ENCODE results near the gene NAPG.

The NAPG gene

DNA sequence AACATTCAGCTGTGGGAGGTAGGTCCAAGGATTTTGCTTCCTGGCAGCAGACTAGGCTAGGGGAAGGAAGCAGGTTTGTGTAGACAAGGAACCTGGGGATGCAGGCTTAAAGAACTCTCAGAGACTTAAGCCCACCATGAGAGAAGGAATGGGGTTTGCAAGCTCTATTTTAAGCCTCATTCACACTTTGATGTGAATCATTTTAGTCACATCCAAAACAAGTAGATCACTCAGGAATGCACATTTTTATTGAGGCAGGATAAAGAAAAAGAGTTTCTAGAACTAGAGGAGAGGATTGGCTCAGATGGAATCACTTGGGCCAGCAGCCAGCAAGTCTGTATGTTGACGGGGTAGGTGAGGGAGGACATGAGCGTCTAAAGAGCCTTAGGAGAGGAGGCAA, 3.3 kb upstream of the NAPG start:
- peaks cover 12 to 39% (median 34%) of the 10 kb centered on the region in 5 donors for H3K4me1 ChIP-seq (ENCODE audit: control insufficient read depth in 5 of 5, insufficient read depth in 5 of 5, low read length in 5 of 5)

DNA sequence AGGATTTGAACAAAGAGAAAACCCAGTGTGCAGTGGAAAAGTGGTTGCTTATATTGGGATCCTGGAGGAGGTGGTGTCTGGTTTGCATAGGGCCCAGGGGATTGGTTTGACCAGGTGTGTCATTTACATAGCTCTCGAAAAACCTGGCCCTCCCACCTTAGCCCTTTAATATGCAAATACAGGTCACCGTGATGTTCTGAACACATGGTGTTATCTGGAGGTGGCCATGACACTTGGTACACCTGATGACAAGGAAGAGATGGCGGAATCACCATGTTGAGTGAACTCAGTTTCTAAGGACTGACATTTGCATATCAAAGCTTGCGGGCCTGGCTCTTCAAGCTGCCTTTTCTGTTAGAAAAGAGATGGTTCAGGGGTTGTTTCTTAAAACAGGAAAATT, 2.3 kb upstream of the NAPG start:
- no peaks in the 10 kb centered on the region for H3K36me3 ChIP-seq (ENCODE audit: control insufficient read depth in 5 of 5, insufficient read depth in 5 of 5, low read length in 5 of 5)

More for the DNA sequence above, 3.3 kb upstream of the NAPG start:
- Histone ChIP-seq H3K9ac (ENCODE audit: low read length in 5 of 5) (no peak overlapping the region), H3K27ac (ENCODE audit: low read depth, low read length) (no peak overlapping the region), H3K27me3 (ENCODE audit: control insufficient read depth in 5 of 5, insufficient read depth in 4 of 5, low read length in 5 of 5) (peaks cover 0 to 3% (median 0%) of the 10 kb centered on the region in 5 donors), H3K9me3 (ENCODE audit: control insufficient read depth in 5 of 5, low read length in 5 of 5) (peaks cover 0 to under 1% (median 0%) of the 10 kb centered on the region in 5 donors), H3K36me3 (ENCODE audit: control insufficient read depth in 5 of 5, insufficient read depth in 5 of 5, low read length in 5 of 5) (no peaks in the 10 kb centered on the region), H3K4me3 (ENCODE audit: low read depth in 1 of 5, low read length in 5 of 5) (no peak overlapping the region)

DNA sequence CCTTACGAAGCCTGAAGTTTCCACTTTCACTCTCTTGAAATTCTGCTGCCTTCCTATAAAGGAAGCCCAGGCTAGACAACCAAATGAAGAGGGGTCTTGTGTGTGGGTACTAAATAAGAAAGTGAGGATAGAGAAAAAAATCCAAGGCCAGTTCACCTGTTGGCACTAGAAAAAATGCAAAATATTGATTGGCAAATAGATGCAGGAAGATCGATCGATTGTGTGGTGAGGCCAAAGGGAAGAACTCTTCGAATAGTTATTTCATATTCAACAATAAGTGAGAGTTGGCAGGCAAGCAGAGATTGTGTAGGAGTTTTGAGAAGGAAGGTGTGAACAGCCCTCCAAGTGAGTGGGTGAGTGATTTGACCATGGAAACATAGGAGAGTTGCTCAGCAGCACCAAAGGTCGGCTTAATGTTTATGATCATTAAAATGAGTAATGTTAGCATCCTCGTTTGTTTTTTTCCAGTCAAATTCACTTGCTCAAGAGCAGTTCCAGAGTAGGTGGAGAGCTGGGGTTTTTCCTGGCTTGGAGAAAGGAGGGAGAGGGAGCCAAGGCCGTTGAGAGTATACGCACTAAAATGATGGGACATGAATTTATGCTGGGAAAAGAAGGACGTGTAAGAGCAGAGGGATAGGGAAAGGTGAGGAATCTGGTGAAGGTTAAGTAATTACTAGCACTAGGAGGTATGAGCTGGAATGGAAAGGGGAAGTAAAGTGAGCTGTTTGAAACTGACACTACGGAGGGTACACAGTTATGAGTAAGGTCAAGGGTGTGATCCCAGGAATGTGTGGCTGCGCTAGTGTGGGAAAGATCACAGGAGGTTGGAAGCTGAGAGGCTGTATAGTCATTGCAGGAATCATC, 1.1 kb upstream of the NAPG start:
- H3K4me1 ChIP-seq (ENCODE audit: control insufficient read depth in 5 of 5, insufficient read depth in 5 of 5, low read length in 5 of 5): peaks cover 9 to 33% (median 23%) of the 10 kb centered on the region in 5 donors
- no peak overlapping the region for H3K27ac ChIP-seq (ENCODE audit: low read depth, low read length)
- H3K27me3 ChIP-seq (ENCODE audit: control insufficient read depth in 5 of 5, insufficient read depth in 4 of 5, low read length in 5 of 5): peaks cover 0 to 3% (median 0%) of the 10 kb centered on the region in 5 donors
- H3K36me3 ChIP-seq (ENCODE audit: control insufficient read depth in 5 of 5, insufficient read depth in 5 of 5, low read length in 5 of 5): no peaks in the 10 kb centered on the region
- H3K4me3 ChIP-seq (ENCODE audit: low read depth in 1 of 5, low read length in 5 of 5): peak overlapping the region in 4 of 5 donors; percentile 83 to 92 (median 90)
- no peaks in the 10 kb centered on the region for H3K9me3 ChIP-seq (ENCODE audit: control insufficient read depth in 5 of 5, low read length in 5 of 5)
- H3K9ac ChIP-seq (ENCODE audit: low read length in 5 of 5): no peak overlapping the region

More for the DNA sequence above, 2.3 kb upstream of the NAPG start:
- no peak overlapping the region for H3K4me3 ChIP-seq (ENCODE audit: low read depth in 1 of 5, low read length in 5 of 5)
- peaks cover 11 to 44% (median 34%) of the 10 kb centered on the region in 5 donors for H3K4me1 ChIP-seq (ENCODE audit: control insufficient read depth in 5 of 5, insufficient read depth in 5 of 5, low read length in 5 of 5)
- peaks cover 0 to 3% (median 0%) of the 10 kb centered on the region in 5 donors for H3K27me3 ChIP-seq (ENCODE audit: control insufficient read depth in 5 of 5, insufficient read depth in 4 of 5, low read length in 5 of 5)
- H3K27ac ChIP-seq (ENCODE audit: low read depth, low read length): no peak overlapping the region
- no peaks in the 10 kb centered on the region for H3K9me3 ChIP-seq (ENCODE audit: control insufficient read depth in 5 of 5, low read length in 5 of 5)
- no peak overlapping the region for H3K9ac ChIP-seq (ENCODE audit: low read length in 5 of 5)

DNA sequence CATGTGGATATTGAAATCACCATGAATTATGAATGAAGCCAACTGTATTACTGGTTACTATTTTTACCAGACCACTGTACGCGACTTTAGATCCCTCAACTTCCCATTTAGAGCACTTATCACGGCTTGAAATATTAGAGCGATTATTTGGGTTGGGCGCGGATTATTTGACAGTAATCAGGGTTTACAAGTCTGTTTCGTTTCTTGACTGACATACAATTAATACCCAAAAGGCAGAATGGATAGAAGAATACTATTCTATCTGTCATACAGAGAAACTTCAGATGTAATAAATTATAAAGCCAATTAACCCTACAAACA, 496 bp upstream of the NAPG start:
- Histone ChIP-seq H3K9ac (ENCODE audit: low read length in 5 of 5) (peak overlapping the region in 2 of 5 donors; percentile 69 to 94), H3K4me3 (ENCODE audit: low read depth in 1 of 5, low read length in 5 of 5) (peak overlapping the region; percentile 69 to 92 (median 88)), H3K27me3 (ENCODE audit: control insufficient read depth in 5 of 5, insufficient read depth in 4 of 5, low read length in 5 of 5) (peaks cover 0 to 3% (median 0%) of the 10 kb centered on the region in 5 donors), H3K4me1 (ENCODE audit: control insufficient read depth in 5 of 5, insufficient read depth in 5 of 5, low read length in 5 of 5) (peaks cover 8 to 30% (median 25%) of the 10 kb centered on the region in 5 donors), H3K36me3 (ENCODE audit: control insufficient read depth in 5 of 5, insufficient read depth in 5 of 5, low read length in 5 of 5) (no peaks in the 10 kb centered on the region), H3K27ac (ENCODE audit: low read depth, low read length) (peak overlapping the region; percentile 82), H3K9me3 (ENCODE audit: control insufficient read depth in 5 of 5, low read length in 5 of 5) (no peaks in the 10 kb centered on the region)

DNA sequence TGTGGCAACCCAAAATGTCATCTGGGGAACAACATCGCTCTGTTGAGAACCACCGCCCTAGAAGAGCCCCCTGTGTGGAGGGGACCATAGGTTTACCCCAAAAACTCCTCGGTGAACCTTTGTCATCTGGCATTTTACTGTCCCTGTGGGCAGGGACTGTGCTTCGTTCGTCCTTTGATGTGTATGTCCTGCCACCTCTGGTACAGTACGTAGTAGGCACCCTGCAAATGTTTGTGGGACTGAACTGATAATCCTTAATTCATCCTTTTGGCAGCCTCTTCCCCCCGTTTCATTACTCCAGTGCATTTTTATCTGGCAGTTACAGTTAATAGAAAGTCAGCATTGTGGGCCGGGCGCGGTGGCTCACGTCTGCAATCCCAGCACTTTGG, 728 bp downstream of the NAPG start:
- Histone ChIP-seq H3K4me3 (ENCODE audit: low read depth in 1 of 5, low read length in 5 of 5) (peak overlapping the region; percentile 83 to 98 (median 91)), H3K9ac (ENCODE audit: low read length in 5 of 5) (peak overlapping the region; percentile 43 to 94 (median 86)), H3K27me3 (ENCODE audit: control insufficient read depth in 5 of 5, insufficient read depth in 4 of 5, low read length in 5 of 5) (peaks cover 0 to 3% (median 0%) of the 10 kb centered on the region in 5 donors), H3K9me3 (ENCODE audit: control insufficient read depth in 5 of 5, low read length in 5 of 5) (no peaks in the 10 kb centered on the region), H3K36me3 (ENCODE audit: control insufficient read depth in 5 of 5, insufficient read depth in 5 of 5, low read length in 5 of 5) (no peaks in the 10 kb centered on the region), H3K27ac (ENCODE audit: low read depth, low read length) (peak overlapping the region; percentile 82), H3K4me1 (ENCODE audit: control insufficient read depth in 5 of 5, insufficient read depth in 5 of 5, low read length in 5 of 5) (peaks cover 9 to 30% (median 25%) of the 10 kb centered on the region in 5 donors)

DNA sequence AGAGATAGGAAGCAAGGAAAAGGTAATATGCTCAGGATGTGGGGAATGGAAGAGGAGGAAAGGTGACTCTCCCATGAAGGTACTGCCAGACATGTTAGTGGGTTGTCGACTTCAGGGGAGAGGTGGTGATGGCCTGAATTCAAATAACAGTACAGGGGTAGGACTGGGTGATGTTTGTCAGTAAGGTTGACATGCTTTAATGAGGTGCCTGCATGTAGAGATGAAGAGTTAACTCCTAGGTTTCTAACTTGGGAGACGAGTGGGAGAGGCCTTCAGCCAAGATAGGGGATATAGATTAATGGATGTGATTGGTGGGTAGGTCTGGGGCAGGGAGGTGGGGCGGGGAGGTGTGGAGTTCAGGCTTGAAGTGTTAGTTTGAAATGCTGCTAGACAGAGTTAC, 2.6 kb downstream of the NAPG start:
- Histone ChIP-seq H3K9me3 (ENCODE audit: control insufficient read depth in 5 of 5, low read length in 5 of 5) (no peaks in the 10 kb centered on the region), H3K27me3 (ENCODE audit: control insufficient read depth in 5 of 5, insufficient read depth in 4 of 5, low read length in 5 of 5) (peaks cover 0 to 3% (median 0%) of the 10 kb centered on the region in 5 donors), H3K4me3 (ENCODE audit: low read depth in 1 of 5, low read length in 5 of 5) (no peak overlapping the region), H3K4me1 (ENCODE audit: control insufficient read depth in 5 of 5, insufficient read depth in 5 of 5, low read length in 5 of 5) (peaks cover 9 to 30% (median 26%) of the 10 kb centered on the region in 5 donors), H3K27ac (ENCODE audit: low read depth, low read length) (no peak overlapping the region), H3K9ac (ENCODE audit: low read length in 5 of 5) (peak overlapping the region in 1 of 5 donors; percentile 48), H3K36me3 (ENCODE audit: control insufficient read depth in 5 of 5, insufficient read depth in 5 of 5, low read length in 5 of 5) (no peaks in the 10 kb centered on the region)

DNA sequence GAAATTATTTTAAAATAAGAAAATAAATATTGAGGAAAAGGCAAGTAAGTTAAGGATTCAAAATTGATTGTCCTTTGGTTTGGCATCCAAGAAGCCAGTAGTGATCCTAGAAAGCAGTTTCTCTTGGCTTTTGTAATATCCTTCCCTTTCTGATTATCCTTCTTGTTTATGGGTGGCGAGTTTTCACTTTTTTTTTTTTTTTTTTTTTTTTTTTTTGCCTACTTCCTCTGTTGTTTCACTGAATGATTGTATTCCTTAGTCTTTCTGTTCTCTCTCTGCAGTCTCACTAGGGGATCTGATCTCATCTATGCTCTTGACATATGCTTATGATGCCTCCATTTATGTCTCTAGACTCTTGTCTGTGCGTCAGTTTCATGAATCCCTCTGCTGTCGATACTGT, 4.2 kb downstream of the NAPG start:
- Histone ChIP-seq H3K27ac (ENCODE audit: low read depth, low read length) (no peak overlapping the region), H3K4me3 (ENCODE audit: low read depth in 1 of 5, low read length in 5 of 5) (no peak overlapping the region), H3K9me3 (ENCODE audit: control insufficient read depth in 5 of 5, low read length in 5 of 5) (no peaks in the 10 kb centered on the region), H3K4me1 (ENCODE audit: control insufficient read depth in 5 of 5, insufficient read depth in 5 of 5, low read length in 5 of 5) (peaks cover 9 to 29% (median 25%) of the 10 kb centered on the region in 5 donors), H3K9ac (ENCODE audit: low read length in 5 of 5) (no peak overlapping the region), H3K36me3 (ENCODE audit: control insufficient read depth in 5 of 5, insufficient read depth in 5 of 5, low read length in 5 of 5) (peaks cover 0 to 6% (median 2%) of the 10 kb centered on the region in 5 donors), H3K27me3 (ENCODE audit: control insufficient read depth in 5 of 5, insufficient read depth in 4 of 5, low read length in 5 of 5) (peaks cover 0 to 3% (median 0%) of the 10 kb centered on the region in 5 donors)

DNA sequence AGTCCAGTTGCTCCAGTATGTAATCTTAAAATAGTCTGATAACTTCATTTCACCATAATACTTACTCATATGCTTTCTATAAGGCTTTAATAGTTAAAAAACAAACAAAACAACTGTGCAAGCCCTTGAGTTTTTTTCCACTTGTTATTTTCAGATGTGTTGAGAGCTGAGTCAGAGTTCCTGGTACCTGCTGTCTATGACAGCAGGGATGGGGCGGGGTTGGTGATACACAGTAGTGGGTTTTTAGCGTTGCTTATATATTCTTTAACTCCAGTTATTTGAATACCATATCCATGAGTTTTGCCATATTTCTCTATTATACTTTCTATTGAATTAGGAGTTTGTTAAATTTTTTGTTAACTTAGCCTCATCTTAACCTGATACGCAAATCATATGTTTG, 5.0 kb downstream of the NAPG start:
- H3K27me3 ChIP-seq (ENCODE audit: control insufficient read depth in 5 of 5, insufficient read depth in 4 of 5, low read length in 5 of 5): peaks cover 0 to under 1% (median 0%) of the 10 kb centered on the region in 5 donors
- peaks cover 0 to 6% (median 2%) of the 10 kb centered on the region in 5 donors for H3K36me3 ChIP-seq (ENCODE audit: control insufficient read depth in 5 of 5, insufficient read depth in 5 of 5, low read length in 5 of 5)
- no peak overlapping the region for H3K9ac ChIP-seq (ENCODE audit: low read length in 5 of 5)
- no peaks in the 10 kb centered on the region for H3K9me3 ChIP-seq (ENCODE audit: control insufficient read depth in 5 of 5, low read length in 5 of 5)
- no peak overlapping the region for H3K4me3 ChIP-seq (ENCODE audit: low read depth in 1 of 5, low read length in 5 of 5)
- peaks cover 6 to 22% (median 19%) of the 10 kb centered on the region in 5 donors for H3K4me1 ChIP-seq (ENCODE audit: control insufficient read depth in 5 of 5, insufficient read depth in 5 of 5, low read length in 5 of 5)
- no peak overlapping the region for H3K27ac ChIP-seq (ENCODE audit: low read depth, low read length)

DNA sequence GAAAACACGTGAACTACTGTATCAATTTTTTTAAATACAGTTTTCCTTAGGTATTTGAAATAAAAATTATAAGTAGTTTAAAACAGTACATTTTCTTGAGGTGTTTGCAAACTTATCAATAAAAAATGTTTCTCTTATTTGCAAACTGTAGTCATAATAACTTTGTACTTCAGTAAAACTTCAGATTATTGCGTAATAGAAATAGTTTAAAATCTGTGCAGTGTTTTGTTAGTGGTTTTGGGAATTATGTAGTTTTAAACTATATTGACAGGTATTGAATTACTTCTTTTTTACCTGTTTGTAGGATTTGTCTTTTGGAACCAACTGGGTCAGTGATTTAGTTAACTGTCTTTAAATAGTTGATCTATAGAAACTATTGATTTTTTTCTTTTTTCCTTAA, 7.3 kb downstream of the NAPG start:
- Histone ChIP-seq H3K27me3 (ENCODE audit: control insufficient read depth in 5 of 5, insufficient read depth in 4 of 5, low read length in 5 of 5) (no peaks in the 10 kb centered on the region), H3K27ac (ENCODE audit: low read depth, low read length) (no peak overlapping the region), H3K4me3 (ENCODE audit: low read depth in 1 of 5, low read length in 5 of 5) (no peak overlapping the region), H3K4me1 (ENCODE audit: control insufficient read depth in 5 of 5, insufficient read depth in 5 of 5, low read length in 5 of 5) (peaks cover 0 to 12% (median 5%) of the 10 kb centered on the region in 5 donors), H3K9ac (ENCODE audit: low read length in 5 of 5) (no peak overlapping the region), H3K36me3 (ENCODE audit: control insufficient read depth in 5 of 5, insufficient read depth in 5 of 5, low read length in 5 of 5) (peaks cover 0 to 6% (median 2%) of the 10 kb centered on the region in 5 donors), H3K9me3 (ENCODE audit: control insufficient read depth in 5 of 5, low read length in 5 of 5) (no peaks in the 10 kb centered on the region)

DNA sequence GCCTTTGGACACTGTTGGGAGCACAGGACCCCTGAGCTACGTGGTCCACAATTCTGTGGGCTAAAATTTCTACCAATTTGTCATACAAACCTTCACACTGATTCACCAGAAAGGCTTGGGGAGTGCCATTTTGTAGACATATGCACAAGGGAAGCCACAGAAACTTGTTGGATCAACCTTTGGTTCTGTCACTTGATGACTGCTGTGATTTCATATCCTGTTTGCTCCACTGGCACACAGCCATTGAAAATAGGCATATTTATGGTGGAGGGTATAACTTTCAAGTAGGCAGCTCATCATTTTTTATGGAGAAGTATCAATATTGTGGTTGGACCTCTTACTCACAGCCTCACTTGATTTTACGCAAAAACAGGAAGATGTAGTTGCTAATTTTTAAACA, 10.5 kb downstream of the NAPG start:
- no peak overlapping the region for H3K4me3 ChIP-seq (ENCODE audit: low read depth in 1 of 5, low read length in 5 of 5)
- H3K4me1 ChIP-seq (ENCODE audit: control insufficient read depth in 5 of 5, insufficient read depth in 5 of 5, low read length in 5 of 5): peaks cover 0 to 2% (median 0%) of the 10 kb centered on the region in 5 donors
- no peak overlapping the region for H3K27ac ChIP-seq (ENCODE audit: low read depth, low read length)
- H3K36me3 ChIP-seq (ENCODE audit: control insufficient read depth in 5 of 5, insufficient read depth in 5 of 5, low read length in 5 of 5): peaks cover 16 to 24% (median 22%) of the 10 kb centered on the region in 5 donors
- H3K9me3 ChIP-seq (ENCODE audit: control insufficient read depth in 5 of 5, low read length in 5 of 5): no peaks in the 10 kb centered on the region
- no peaks in the 10 kb centered on the region for H3K27me3 ChIP-seq (ENCODE audit: control insufficient read depth in 5 of 5, insufficient read depth in 4 of 5, low read length in 5 of 5)
- no peak overlapping the region for H3K9ac ChIP-seq (ENCODE audit: low read length in 5 of 5)
